Mucosa of descending colon (tissue), 3 donors: ENCODE results near the gene YAP1. TPM values are rescaled to one million over a fixed set of nuclear protein-coding genes. Genes with fewer than 3 reads are reported as not detected.

Experiments used
- ATAC-seq: fragments of 200-7000 bp; cut with Tn5 transposase; one replicate; pipeline ENCODE4 v1.9.1; 2020; ENCODE audit warnings: mild to moderate bottlenecking, moderate library complexity
- DNase-seq, 3 donors: peaks; one replicate each; pipeline ENCODE4 v3.0.0-alpha.2; 2020
- H3K36me3 ChIP-seq: fragments of 200-600 bp; one replicate; pipeline ENCODE4 v1.8.0; 2021; ENCODE audit warnings: low read depth, mild to moderate bottlenecking
- H3K4me1 ChIP-seq: fragments of 200-600 bp; one replicate; pipeline ENCODE4 v1.8.0; 2021; ENCODE audit warnings: low read depth, mild to moderate bottlenecking
- H3K4me3 ChIP-seq: fragments of 200-600 bp; one replicate; pipeline ENCODE4 v1.8.0; 2021; ENCODE audit warnings: mild to moderate bottlenecking
- H3K9me3 ChIP-seq: fragments of 200-600 bp; one replicate; pipeline ENCODE4 v1.8.0; 2021; ENCODE audit warnings: mild to moderate bottlenecking
- CTCF ChIP-seq: fragments of 200-600 bp; IDR thresholded peaks from one replicate; pipeline ENCODE4 v1.8.0; 2022; ENCODE audit warnings: antibody characterized with exemption, mild to moderate bottlenecking
- intact Hi-C, 2 donors: fragments of 100-400 bp; cut with DNase I in 1 of 2; cut with micrococcal nuclease in 1 of 2; formaldehyde crosslinking; loops; one replicate each; pipeline versions ENCODE4 v1.11.0 to v1.11.1; 2022; cut with DNase I, micrococcal nuclease
- total RNA-seq, 3 donors: library from RNA; stranded (reverse); fragmentation: NEBNext Ultra II Directional in 2 of 3; extraction: Animal tissue kit (Norgen Biotek cat#: 25700) in 2 of 3; gene quantifications; one replicate each; pipeline versions ENCODE4 v1.2.1 to v1.2.4, GENCODE V29; 2021 to 2023
- donor health status: DM: no; HTN: no; CAD: no; lungs with moderate emphysema.
- donor health status: DM: no; HTN: no; CAD: no.
- donor health status: DM: no; HTN: yes; CAD: no.

The YAP1 gene
- total RNA-seq, 3 donors from 2014 or later = 41.3 to 126 (median 52.2) TPM

- peak; percentile 54 for TF ChIP-seq CTCF
- no peaks in the 10 kb centered on the region for H3K9me3 ChIP-seq
- peaks cover 25% of the 10 kb centered on the region for H3K4me1 ChIP-seq
- DNase-seq = peak; percentile 95 to 96 (median 96)
- peak; percentile 95 for ATAC-seq
- no peak overlapping the region for H3K4me3 ChIP-seq
- H3K36me3 ChIP-seq = no peaks in the 10 kb centered on the region
- intact Hi-C loops = no loop called here
Measured at GRCh38 chr11:102268083-102268984, 158.1 kb downstream of the YAP1 start.

- no peak for TF ChIP-seq CTCF
- ATAC-seq (no peak), DNase-seq (no peak)
- Histone ChIP-seq H3K4me3 (no peak overlapping the region), H3K9me3 (no peaks in the 10 kb centered on the region), H3K4me1 (peaks cover 25% of the 10 kb centered on the region), H3K36me3 (no peaks in the 10 kb centered on the region)
- intact Hi-C loops = no loop called here
Measured at GRCh38 chr11:102268985-102269470, 158.8 kb downstream of the YAP1 start.

GRCh38 chr11:102269927-102270326, 159.7 kb downstream of the YAP1 start:
- TF ChIP-seq CTCF = no peak
- ATAC-seq = no peak
- DNase-seq = peak in 1 of 3 donors; percentile 34

GRCh38 chr11:102272047-102272824, 162.0 kb downstream of the YAP1 start:
- intact Hi-C loops = no loop called here
- H3K36me3 ChIP-seq = no peaks in the 10 kb centered on the region
- peak; percentile 48 for ATAC-seq
- no peak overlapping the region for H3K4me3 ChIP-seq
- peaks cover 25% of the 10 kb centered on the region for H3K4me1 ChIP-seq
- no peak for TF ChIP-seq CTCF
- DNase-seq = no peak
- no peaks in the 10 kb centered on the region for H3K9me3 ChIP-seq

More at GRCh38 chr11:102269927-102270326, 159.7 kb downstream of the YAP1 start:
- no peaks in the 10 kb centered on the region for H3K36me3 ChIP-seq
- H3K4me1 ChIP-seq = peaks cover 25% of the 10 kb centered on the region
- no peak overlapping the region for H3K4me3 ChIP-seq
- intact Hi-C loops = no loop called here
- H3K9me3 ChIP-seq = no peaks in the 10 kb centered on the region

GRCh38 chr11:102274628-102275027, 164.4 kb downstream of the YAP1 start:
- DNase-seq = no peak
- ATAC-seq = no peak
- intact Hi-C loops = no loop called here
- peaks cover 21% of the 10 kb centered on the region for H3K4me1 ChIP-seq
- no peaks in the 10 kb centered on the region for H3K36me3 ChIP-seq
- TF ChIP-seq CTCF = no peak
- H3K4me3 ChIP-seq = no peak overlapping the region
- H3K9me3 ChIP-seq = no peaks in the 10 kb centered on the region
